HepG2 (cell line): ENCODE data around the gene MAP1LC3A. TPM values are rescaled to one million over a fixed set of nuclear protein-coding genes. Genes with fewer than 3 reads are reported as not detected.

Experiments
- ATAC-seq: fragments of 200-7000 bp; cut with Tn5 transposase; 3 replicates; pipeline ENCODE4 v1.9.1; 2020; ENCODE audit warnings: mild to moderate bottlenecking, moderate library complexity
- BruUV-seq: library from RNA; stranded (reverse); fragments of 400-500 nt; replicated peaks from 2 replicates; lab custom pipeline; 2021; lab: Mats Ljungman, UMichigan
- CTCF ChIA-PET: fragments of 300-600 bp; formaldehyde crosslinking; extraction: SDS; loops from one replicate; lab custom pipeline; 2021; ENCODE audit warnings: low total read pairs, inconsistent platforms, low intra/inter-chr PET ratio; lab: Yijun Ruan, JAX
- POLR2A ChIA-PET: fragments of 350-600 bp; sonication (Branson Sonifier 250); formaldehyde crosslinking; loops from one replicate; lab custom pipeline; 2020; ENCODE audit warnings: antibody characterized with exemption, inconsistent platforms; lab: Yijun Ruan, JAX
- DNase-seq: peaks from one replicate; pipeline ENCODE4 v3.0.0-alpha.2; 2015; ENCODE audit warnings: low spot score
- FAIRE-seq: peaks from 3 replicates; lab custom pipeline; 2011; peaks lifted over from hg19 to GRCh38; lab: Jason Lieb, UNC
- H2AFZ ChIP-seq: one replicate; pipeline ENCODE4 v1.6.1; 2011; ENCODE audit warnings: low read length, inconsistent platforms
- H3K27ac ChIP-seq: fragments of 300-600 bp; 3 replicates; pipeline ENCODE4 v1.8.0; 2011; ENCODE audit warnings: mixed run types, mild to moderate bottlenecking, mixed read lengths, low read length, inconsistent platforms; ENCODE audit not compliant: insufficient read depth; ENCODE audit errors: extremely low read length
- H3K27me3 ChIP-seq, 2 experiments: fragments of 200-600 bp in 1 of 2; 2 replicates in 1 of 2; 3 replicates in 1 of 2; pipeline versions ENCODE4 v1.6.0 to v1.8.0; 2011; ENCODE audit warnings: low read length in 2 of 2, mild to moderate bottlenecking in 2 of 2, moderate library complexity in 2 of 2, inconsistent platforms in 1 of 2; ENCODE audit not compliant: insufficient read depth in 2 of 2, control insufficient read depth in 1 of 2
- H3K36me3 ChIP-seq, 2 experiments: fragments of 200-600 bp in 1 of 2; replicated peaks in 1 of 2; 2 replicates in 1 of 2; 3 replicates in 1 of 2; pipeline versions ENCODE4 v1.5.1 to v1.8.0; 2011; ENCODE audit warnings: low read length in 2 of 2, inconsistent platforms in 1 of 2; ENCODE audit not compliant: insufficient read depth in 2 of 2, control insufficient read depth in 1 of 2
- H3K4me1 ChIP-seq: 2 replicates; pipeline ENCODE4 v1.5.1; 2012; ENCODE audit warnings: low read length, inconsistent platforms; ENCODE audit not compliant: insufficient read depth
- H3K4me2 ChIP-seq: 2 replicates; pipeline ENCODE4 v1.6.0; 2011; ENCODE audit warnings: low read depth, low read length, inconsistent platforms
- H3K4me3 ChIP-seq, 3 experiments: fragments of 200-600 bp in 1 of 3; sonication (generic), shearing (Covaris generic) in 1 of 3; replicated peaks in 1 of 3; 2 replicates each; pipeline ENCODE4 v1.5.1; 2011 to 2016; ENCODE audit warnings: low read length in 3 of 3, inconsistent platforms in 2 of 3, low read depth in 2 of 3, mild to moderate bottlenecking in 2 of 3, control low read depth in 1 of 3, mixed read lengths in 1 of 3; ENCODE audit not compliant: insufficient read depth in 1 of 3
- H3K79me2 ChIP-seq: one replicate; pipeline ENCODE4 v1.6.1; 2011; ENCODE audit warnings: low read length, inconsistent platforms; ENCODE audit not compliant: insufficient read depth
- H3K9ac ChIP-seq: 2 replicates; pipeline ENCODE4 v1.6.0; 2011; ENCODE audit warnings: mild to moderate bottlenecking, low read depth, low read length, inconsistent platforms; ENCODE audit not compliant: insufficient read depth
- H3K9me3 ChIP-seq: 2 replicates; pipeline ENCODE4 v1.5.1; 2012; ENCODE audit warnings: mild to moderate bottlenecking, low read length
- H4K20me1 ChIP-seq: 2 replicates; pipeline ENCODE4 v1.6.0; 2011; ENCODE audit warnings: inconsistent platforms, mild to moderate bottlenecking, low read length, moderate library complexity; ENCODE audit not compliant: insufficient read depth
- NCOR1 ChIP-seq: fragments of 200-600 bp; sonication (generic); IDR thresholded peaks from 2 replicates; pipeline ENCODE4 v1.7.0; 2017; ENCODE audit warnings: antibody characterized with exemption, low read length, borderline replicate concordance
- ZNF432 ChIP-seq: sonication (generic); formaldehyde crosslinking; IDR thresholded peaks from 2 replicates; pipeline ENCODE4 v1.5.0; 2020; ENCODE audit warnings: missing genetic modification reagents, mild to moderate bottlenecking, borderline replicate concordance
- ZNF558 ChIP-seq: sonication (generic); formaldehyde crosslinking; IDR thresholded peaks from 2 replicates; pipeline ENCODE4 v1.9.0; 2022; ENCODE audit warnings: mild to moderate bottlenecking, missing genetic modification reagents, borderline replicate concordance
- ZNF782 ChIP-seq: sonication (generic); formaldehyde crosslinking; IDR thresholded peaks from 2 replicates; pipeline ENCODE4 v1.4.0; 2020; ENCODE audit warnings: missing genetic modification reagents, mild to moderate bottlenecking, borderline replicate concordance
- ZNF850 ChIP-seq: sonication (generic); formaldehyde crosslinking; conservative IDR thresholded peaks from 2 replicates; pipeline ENCODE4 v1.9.0; 2021; ENCODE audit warnings: mild to moderate bottlenecking, missing genetic modification reagents
- WGBS: methylation state at CpG from one replicate; pipeline ENCODE4 v1.1.6; 2017; ENCODE audit warnings: low lambda C conversion rate; 5-methylcytosine and 5-hydroxymethylcytosine counted together
- in situ Hi-C: cut with HindIII; loops from 2 replicates; pipeline ENCODE4 v1.10.0; 2017; ENCODE audit warnings: low pct_unique_long_range_greater_than_20kb; ENCODE audit not compliant: extremely low pct_ligation_motif_present
- intact Hi-C: fragments of 100-400 bp; cut with micrococcal nuclease; formaldehyde crosslinking; loops from one replicate; pipeline ENCODE4 v1.10.0; 2022; ENCODE audit not compliant: unreplicated experiment
- polyA plus RNA-seq, 8 experiments: library from polyadenylated mRNA; depleted of rRNA in 3 of 8; stranded (reverse) in 7 of 8; unstranded in 1 of 8; fragments of >200 nt; fragmentation: Illumina TruSeq in 4 of 8; extraction: Trizol in 4 of 8; gene quantifications; 2 replicates each; pipeline versions ENCODE4 v1.2.1 to v1.2.3, GENCODE V29; 2011 to 2016; ENCODE audit warnings: low read depth in 4 of 8, missing spikeins in 1 of 8, mixed read lengths in 1 of 8; ENCODE audit not compliant: insufficient read depth in 1 of 8
- total RNA-seq, 5 experiments: library from RNA; depleted of rRNA; stranded (reverse); fragments of >200 nt; fragmentation: Illumina TruSeq; extraction: Trizol; gene quantifications; 2 replicates each; pipeline ENCODE4 v1.2.3, GENCODE V29; 2016; ENCODE audit warnings: low read depth in 1 of 5
- TF ChIP-seq, protein P1 (sequence below): sonication (generic); formaldehyde crosslinking; IDR thresholded peaks from 2 replicates; pipeline ENCODE4 v1.4.0; 2020; ENCODE audit warnings: missing genetic modification reagents
- TF ChIP-seq, protein P2 (sequence below): sonication (generic); formaldehyde crosslinking; IDR thresholded peaks from 2 replicates; pipeline ENCODE4 v1.4.0; 2020; ENCODE audit warnings: mild to moderate bottlenecking, low read depth, missing genetic modification reagents
- TF ChIP-seq, protein P3 (sequence below): sonication (generic); formaldehyde crosslinking; IDR thresholded peaks from 2 replicates; pipeline ENCODE4 v1.5.0; 2020; ENCODE audit warnings: missing genetic modification reagents

Gene MAP1LC3A
- total and polyA plus RNA-seq, 2 of the 13 experiments (the other 11 are each of a cell fraction or from before 2014, with no cell fraction given): not detected

DNA sequence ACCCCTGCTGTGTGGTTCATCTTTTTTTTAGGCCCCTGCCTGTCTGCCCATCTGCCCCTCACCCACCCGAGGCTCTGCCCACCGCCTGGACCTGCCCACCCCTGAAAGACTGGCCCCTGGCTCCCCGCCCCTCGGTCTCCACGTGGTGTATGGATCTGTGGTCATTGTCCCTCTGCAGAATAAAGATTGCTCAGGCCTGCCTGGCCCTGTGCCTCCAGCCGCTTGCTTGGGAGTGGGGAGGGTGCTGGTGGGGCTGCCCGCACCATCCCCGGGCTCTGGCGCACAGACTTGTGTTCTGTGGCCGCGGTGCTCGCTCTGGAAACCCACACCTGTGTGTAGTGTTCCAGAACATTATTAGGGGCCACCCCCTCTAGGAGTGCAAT, 1.6 kb downstream of the MAP1LC3A start:
- ATAC-seq (no peak; the same call in 2 of the 3 replicates), FAIRE-seq (no peak)
- Histone ChIP-seq H3K27ac (no peak overlapping the region), H3K4me3 (no peak overlapping the region), H3K4me2 (no peak overlapping the region), H3K4me1 (no peaks in the 10 kb centered on the region), H2AFZ (no peak overlapping the region), H4K20me1 (no peaks in the 10 kb centered on the region), H3K79me2 (no peaks in the 10 kb centered on the region), H3K9me3 (no peaks in the 10 kb centered on the region), H3K36me3 (peaks cover 15 to 24% of the 10 kb centered on the region in 2 experiments; a peak in 4 of 5 replicates)
- ChIA-PET CTCF (no interaction called here), POLR2A (no interaction called here)
- intact Hi-C loops (no loop called here), in situ Hi-C loops (no loop called here)
- no TSS peak for BruUV-seq
- 97% methylated on average over 12 of the region's 12 CpGs for WGBS
- TF ChIP-seq ZNF558 (0 out of 2 replicates have a peak, but pooled peaks have one; percentile 43), ZNF432 (CRISPR knock-in tag) (no peak), NCOR1 (no peak), ZNF782 (CRISPR knock-in tag) (no peak), ZNF850 (no peak)
- TF ChIP-seq, protein P1, sequence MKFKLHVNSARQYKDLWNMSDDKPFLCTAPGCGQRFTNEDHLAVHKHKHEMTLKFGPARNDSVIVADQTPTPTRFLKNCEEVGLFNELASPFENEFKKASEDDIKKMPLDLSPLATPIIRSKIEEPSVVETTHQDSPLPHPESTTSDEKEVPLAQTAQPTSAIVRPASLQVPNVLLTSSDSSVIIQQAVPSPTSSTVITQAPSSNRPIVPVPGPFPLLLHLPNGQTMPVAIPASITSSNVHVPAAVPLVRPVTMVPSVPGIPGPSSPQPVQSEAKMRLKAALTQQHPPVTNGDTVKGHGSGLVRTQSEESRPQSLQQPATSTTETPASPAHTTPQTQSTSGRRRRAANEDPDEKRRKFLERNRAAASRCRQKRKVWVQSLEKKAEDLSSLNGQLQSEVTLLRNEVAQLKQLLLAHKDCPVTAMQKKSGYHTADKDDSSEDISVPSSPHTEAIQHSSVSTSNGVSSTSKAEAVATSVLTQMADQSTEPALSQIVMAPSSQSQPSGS (CRISPR knock-in tag): no peak
- TF ChIP-seq, protein P2, sequence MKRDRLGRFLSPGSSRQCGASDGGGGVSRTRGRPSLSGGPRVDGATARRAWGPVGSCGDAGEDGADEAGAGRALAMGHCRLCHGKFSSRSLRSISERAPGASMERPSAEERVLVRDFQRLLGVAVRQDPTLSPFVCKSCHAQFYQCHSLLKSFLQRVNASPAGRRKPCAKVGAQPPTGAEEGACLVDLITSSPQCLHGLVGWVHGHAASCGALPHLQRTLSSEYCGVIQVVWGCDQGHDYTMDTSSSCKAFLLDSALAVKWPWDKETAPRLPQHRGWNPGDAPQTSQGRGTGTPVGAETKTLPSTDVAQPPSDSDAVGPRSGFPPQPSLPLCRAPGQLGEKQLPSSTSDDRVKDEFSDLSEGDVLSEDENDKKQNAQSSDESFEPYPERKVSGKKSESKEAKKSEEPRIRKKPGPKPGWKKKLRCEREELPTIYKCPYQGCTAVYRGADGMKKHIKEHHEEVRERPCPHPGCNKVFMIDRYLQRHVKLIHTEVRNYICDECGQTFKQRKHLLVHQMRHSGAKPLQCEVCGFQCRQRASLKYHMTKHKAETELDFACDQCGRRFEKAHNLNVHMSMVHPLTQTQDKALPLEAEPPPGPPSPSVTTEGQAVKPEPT (CRISPR knock-in tag): no peak
- TF ChIP-seq, protein P3, sequence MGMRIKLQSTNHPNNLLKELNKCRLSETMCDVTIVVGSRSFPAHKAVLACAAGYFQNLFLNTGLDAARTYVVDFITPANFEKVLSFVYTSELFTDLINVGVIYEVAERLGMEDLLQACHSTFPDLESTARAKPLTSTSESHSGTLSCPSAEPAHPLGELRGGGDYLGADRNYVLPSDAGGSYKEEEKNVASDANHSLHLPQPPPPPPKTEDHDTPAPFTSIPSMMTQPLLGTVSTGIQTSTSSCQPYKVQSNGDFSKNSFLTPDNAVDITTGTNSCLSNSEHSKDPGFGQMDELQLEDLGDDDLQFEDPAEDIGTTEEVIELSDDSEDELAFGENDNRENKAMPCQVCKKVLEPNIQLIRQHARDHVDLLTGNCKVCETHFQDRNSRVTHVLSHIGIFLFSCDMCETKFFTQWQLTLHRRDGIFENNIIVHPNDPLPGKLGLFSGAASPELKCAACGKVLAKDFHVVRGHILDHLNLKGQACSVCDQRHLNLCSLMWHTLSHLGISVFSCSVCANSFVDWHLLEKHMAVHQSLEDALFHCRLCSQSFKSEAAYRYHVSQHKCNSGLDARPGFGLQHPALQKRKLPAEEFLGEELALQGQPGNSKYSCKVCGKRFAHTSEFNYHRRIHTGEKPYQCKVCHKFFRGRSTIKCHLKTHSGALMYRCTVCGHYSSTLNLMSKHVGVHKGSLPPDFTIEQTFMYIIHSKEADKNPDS (CRISPR knock-in tag): no peak
- TF ChIP-seq, all 625 proteins: peak for 1
- no peak for DNase-seq
- no peak overlapping the region for H3K9ac ChIP-seq
- no peaks in the 10 kb centered on the region for H3K27me3 ChIP-seq
